ES-I3 (cell line): Measurements from ENCODE around the gene SOST.

Source experiments
- H3K36me3 ChIP-seq: 2 replicates; pipeline ENCODE4 v1.6.1; 2013; ENCODE audit warnings: mild to moderate bottlenecking, low read length, control low read depth, moderate library complexity; ENCODE audit not compliant: insufficient read depth
- H3K4me1 ChIP-seq: 2 replicates; pipeline ENCODE4 v1.6.1; 2013; ENCODE audit warnings: mild to moderate bottlenecking, control low read depth, low read length; ENCODE audit not compliant: insufficient read depth
- H3K9ac ChIP-seq: 2 replicates; pipeline ENCODE4 v1.6.1; 2013; ENCODE audit warnings: low read depth, mild to moderate bottlenecking, low read length, moderate library complexity
- H3K9me3 ChIP-seq: 2 replicates; pipeline ENCODE4 v1.6.1; 2013; ENCODE audit warnings: mild to moderate bottlenecking, low read length, moderate library complexity; ENCODE audit not compliant: control insufficient read depth, insufficient read depth

Gene SOST

DNA sequence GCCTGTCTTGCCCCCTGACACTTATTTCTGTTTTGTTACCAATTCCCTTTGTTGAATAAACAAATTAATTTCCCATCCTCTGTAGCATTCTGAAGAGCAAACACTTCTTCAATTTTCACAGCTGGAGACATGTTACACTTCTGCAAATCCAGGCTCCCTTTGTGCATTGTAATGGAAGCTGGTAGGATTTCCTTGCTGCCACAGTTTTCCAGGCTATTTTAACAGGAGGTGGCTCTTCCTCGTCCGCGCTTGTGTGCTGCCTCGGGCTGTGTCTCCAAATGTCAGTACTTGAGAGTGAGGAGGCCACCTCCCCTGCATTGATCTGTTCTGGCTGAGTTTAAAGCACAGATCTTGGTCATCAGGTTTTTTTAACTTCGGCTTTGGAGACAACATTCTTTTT, 40.0 kb downstream of the SOST start:
- H3K4me1 ChIP-seq, result peaks cover 51% of the 10 kb centered on the region

GRCh38 chr17:43717913-43718312, 40.7 kb downstream of the SOST start:
- H3K9me3 ChIP-seq, result no peaks in the 10 kb centered on the region
- no peaks in the 10 kb centered on the region for H3K36me3 ChIP-seq
- no peak overlapping the region for H3K9ac ChIP-seq
- H3K4me1 ChIP-seq, result peaks cover 52% of the 10 kb centered on the region

More for the DNA sequence above, 40.0 kb downstream of the SOST start:
- H3K9ac ChIP-seq, result no peak overlapping the region
- H3K9me3 ChIP-seq, result no peaks in the 10 kb centered on the region
- no peaks in the 10 kb centered on the region for H3K36me3 ChIP-seq

DNA sequence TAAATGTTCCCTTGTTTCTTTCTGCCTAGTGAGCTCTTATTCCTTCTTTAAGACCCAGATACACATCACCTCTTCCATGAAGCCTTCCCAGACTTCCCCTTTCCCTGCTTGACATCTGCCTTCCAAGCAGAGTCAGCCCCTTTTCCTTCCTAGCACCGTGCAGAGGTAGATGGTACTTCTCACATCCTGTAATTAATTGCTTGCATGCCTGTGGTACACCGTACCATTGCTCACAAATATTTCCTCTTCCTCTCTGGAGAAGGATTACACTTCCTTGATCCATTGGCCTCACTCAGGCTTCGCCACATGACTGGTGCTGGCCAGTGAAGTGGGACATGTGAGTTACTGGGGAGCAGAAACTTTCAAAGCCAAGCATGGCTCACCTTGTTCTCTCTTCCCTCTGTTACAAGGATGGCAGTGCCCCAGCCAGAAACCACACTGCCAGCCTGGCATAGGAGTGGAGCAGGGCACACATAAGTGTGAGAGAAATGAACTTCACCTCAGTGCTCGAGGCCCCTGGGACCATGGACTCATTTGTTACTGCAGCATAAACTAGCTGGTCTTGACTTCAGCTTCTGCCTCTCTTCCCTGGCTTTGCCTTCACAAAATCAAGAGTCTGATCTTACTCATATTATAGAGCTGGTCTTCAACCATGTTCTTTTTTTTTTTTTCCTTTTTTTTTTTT, 44.0 kb downstream of the SOST start:
- Histone ChIP-seq H3K36me3 (no peaks in the 10 kb centered on the region), H3K9ac (peak overlapping the region; percentile 87; the same call in 1 of the 2 replicates), H3K9me3 (0 out of 2 replicates have a peak, but pooled peaks cover 4% of the 10 kb centered on the region), H3K4me1 (peaks cover 31% of the 10 kb centered on the region)

DNA sequence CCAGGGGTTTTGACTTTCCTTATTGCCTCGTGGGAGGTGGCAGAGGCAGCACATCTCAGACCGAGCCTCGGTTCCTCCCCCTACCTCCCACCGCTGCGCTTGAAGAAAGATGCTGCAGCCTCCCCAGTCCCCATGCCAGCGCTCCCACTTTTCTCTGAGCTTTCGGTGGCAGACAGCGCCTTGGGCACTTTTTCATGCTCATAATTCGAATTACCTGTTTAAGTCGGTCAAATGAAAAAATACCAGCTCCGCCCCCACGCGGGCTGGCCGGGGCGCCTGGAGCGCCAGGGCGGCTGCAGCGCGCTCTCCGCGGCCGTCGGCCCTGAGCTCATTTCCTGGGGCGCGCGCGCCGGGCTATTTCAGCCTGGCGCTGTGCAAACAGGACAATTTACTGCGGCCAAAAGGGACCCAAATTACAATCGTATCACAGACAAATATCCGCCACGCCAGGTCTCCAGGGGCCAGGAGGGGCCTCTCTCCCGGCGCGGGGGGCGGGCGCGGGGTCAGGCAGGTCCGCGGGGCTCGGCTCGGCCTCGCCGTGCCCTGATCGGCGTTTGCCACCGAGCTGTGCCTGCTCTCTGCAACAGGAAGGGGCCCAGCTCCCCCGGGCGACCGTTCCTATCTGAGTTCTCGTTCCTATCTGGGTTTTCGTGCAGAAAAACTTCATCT, 45.0 kb downstream of the SOST start:
- H3K9ac ChIP-seq, result peak overlapping the region; percentile 87
- H3K36me3 ChIP-seq, result no peaks in the 10 kb centered on the region
- H3K9me3 ChIP-seq, result 0 out of 2 replicates have a peak, but pooled peaks cover 4% of the 10 kb centered on the region
- peaks cover 23% of the 10 kb centered on the region for H3K4me1 ChIP-seq

DNA sequence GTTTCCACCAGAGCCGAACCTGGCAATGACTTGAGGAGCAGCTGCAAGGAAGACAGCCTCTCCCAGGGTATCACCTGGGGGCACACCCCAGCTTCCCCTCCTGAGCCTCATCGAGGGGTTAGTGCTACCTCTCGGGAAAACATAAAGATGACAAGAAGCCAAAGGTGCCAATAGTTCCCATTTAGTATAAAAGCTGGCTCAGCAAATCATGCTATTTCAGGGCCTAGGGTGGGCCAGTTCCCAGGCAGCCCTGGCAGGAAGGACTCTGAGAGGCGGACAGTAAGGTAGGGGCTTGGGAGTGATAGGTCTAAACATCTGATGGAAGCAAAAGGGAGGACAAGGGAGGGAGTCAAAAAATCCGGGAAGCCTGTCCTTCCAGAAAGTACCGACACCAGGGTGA, 46.2 kb downstream of the SOST start:
- Histone ChIP-seq H3K36me3 (no peaks in the 10 kb centered on the region), H3K4me1 (peaks cover 13% of the 10 kb centered on the region; the same call in 1 of the 2 replicates), H3K9ac (no peak overlapping the region), H3K9me3 (0 out of 2 replicates have a peak, but pooled peaks cover 4% of the 10 kb centered on the region)

DNA sequence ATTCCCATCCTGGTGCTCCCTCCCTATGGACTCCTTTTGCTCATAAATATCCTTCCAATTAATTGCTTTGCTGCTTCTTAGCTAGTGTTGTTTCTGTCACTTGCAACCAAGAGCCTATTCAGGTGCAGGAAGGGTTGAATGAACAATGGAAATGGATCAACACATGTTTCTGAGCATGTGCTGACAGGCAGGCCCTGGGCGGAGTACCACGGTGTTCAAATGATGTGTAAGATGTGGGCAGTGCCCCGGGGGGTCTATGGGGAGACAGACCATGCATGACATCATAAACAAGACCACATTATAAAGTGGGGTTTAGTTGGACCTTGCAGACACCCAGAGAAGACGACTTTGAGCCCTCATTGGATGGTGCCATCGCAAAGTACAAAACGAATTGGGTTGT, 48.5 kb downstream of the SOST start:
- Histone ChIP-seq H3K4me1 (peaks cover 9% of the 10 kb centered on the region; the same call in 1 of the 2 replicates), H3K36me3 (no peaks in the 10 kb centered on the region), H3K9ac (no peak overlapping the region), H3K9me3 (0 out of 2 replicates have a peak, but pooled peaks cover 4% of the 10 kb centered on the region)

- Histone ChIP-seq H3K9me3 (0 out of 2 replicates have a peak, but pooled peaks cover 4% of the 10 kb centered on the region), H3K36me3 (no peaks in the 10 kb centered on the region), H3K4me1 (peaks cover 14% of the 10 kb centered on the region; the same call in 1 of the 2 replicates), H3K9ac (no peak overlapping the region)
These were observed 49.4 kb downstream of the SOST start for GRCh38 chr17:43709210-43709609.

- Histone ChIP-seq H3K36me3 (no peaks in the 10 kb centered on the region), H3K4me1 (peaks cover 17% of the 10 kb centered on the region; the same call in 1 of the 2 replicates), H3K9me3 (0 out of 2 replicates have a peak, but pooled peaks cover 4% of the 10 kb centered on the region), H3K9ac (no peak overlapping the region)
These were observed 51.4 kb downstream of the SOST start for GRCh38 chr17:43707184-43707583.

GRCh38 chr17:43706235-43706634, 52.4 kb downstream of the SOST start:
- Histone ChIP-seq H3K9ac (no peak overlapping the region), H3K36me3 (no peaks in the 10 kb centered on the region), H3K4me1 (peaks cover 17% of the 10 kb centered on the region; the same call in 1 of the 2 replicates), H3K9me3 (0 out of 2 replicates have a peak, but pooled peaks cover 4% of the 10 kb centered on the region)
